Adrenal gland (tissue), 5 donors: ENCODE measurements around the gene LACRT.

ENCODE experiments used
- POLR2A ChIP-seq, 2 donors: fragments of 450-650 bp; IDR thresholded peaks; one replicate each; pipeline ENCODE4 v1.6.1; 2017; ENCODE audit warnings: antibody characterized with exemption in 2 of 2, mild to moderate bottlenecking in 2 of 2, moderate library complexity in 1 of 2
- TF ChIP-seq, protein P1 (sequence below), 6 experiments: fragments of 450-650 bp in 4 of 6; fragments of 200-600 bp in 2 of 6; sonication (generic) in 1 of 6; IDR thresholded peaks; 1 replicate in 5 of 6; 2 replicates in 1 of 6; pipeline versions ENCODE4 v1.5.1 to v1.8.0; 2016 to 2021; ENCODE audit warnings: antibody characterized with exemption in 6 of 6, mild to moderate bottlenecking in 2 of 6, moderate library complexity in 1 of 6
- donor health status: DM: no; HTN: no; CAD: no.

DNA sequence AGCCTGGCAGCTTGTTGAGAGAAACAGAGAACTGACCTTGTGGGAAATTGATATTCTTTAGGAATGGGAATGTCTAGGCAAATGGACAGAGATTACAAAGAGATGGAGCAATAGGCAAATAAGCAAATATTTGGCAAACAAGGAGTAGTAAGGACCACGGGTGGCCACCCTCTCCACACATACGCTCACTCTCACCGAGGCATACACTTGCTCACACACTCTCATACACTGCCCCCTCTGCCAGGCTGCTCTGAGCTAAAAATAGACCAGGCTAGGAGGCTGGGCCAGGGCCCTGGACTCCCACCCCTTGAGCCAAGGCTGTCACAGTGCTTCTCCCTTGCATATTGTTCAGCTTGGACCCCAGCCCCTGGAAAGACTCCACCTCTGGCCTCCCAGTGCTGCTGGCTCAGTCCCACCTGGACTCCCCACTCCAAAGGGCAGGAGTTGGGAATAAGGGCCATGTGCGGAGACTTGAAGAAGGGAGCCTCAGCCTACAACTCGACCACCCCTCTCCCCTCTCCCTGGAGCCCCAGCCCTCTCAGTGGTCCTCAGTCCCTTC, 47.3 kb downstream of the LACRT start:
- TF ChIP-seq, protein P1, sequence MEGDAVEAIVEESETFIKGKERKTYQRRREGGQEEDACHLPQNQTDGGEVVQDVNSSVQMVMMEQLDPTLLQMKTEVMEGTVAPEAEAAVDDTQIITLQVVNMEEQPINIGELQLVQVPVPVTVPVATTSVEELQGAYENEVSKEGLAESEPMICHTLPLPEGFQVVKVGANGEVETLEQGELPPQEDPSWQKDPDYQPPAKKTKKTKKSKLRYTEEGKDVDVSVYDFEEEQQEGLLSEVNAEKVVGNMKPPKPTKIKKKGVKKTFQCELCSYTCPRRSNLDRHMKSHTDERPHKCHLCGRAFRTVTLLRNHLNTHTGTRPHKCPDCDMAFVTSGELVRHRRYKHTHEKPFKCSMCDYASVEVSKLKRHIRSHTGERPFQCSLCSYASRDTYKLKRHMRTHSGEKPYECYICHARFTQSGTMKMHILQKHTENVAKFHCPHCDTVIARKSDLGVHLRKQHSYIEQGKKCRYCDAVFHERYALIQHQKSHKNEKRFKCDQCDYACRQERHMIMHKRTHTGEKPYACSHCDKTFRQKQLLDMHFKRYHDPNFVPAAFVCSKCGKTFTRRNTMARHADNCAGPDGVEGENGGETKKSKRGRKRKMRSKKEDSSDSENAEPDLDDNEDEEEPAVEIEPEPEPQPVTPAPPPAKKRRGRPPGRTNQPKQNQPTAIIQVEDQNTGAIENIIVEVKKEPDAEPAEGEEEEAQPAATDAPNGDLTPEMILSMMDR (IDR thresholded peaks at IDR 0.05): no peak
- no peak for TF ChIP-seq POLR2A (IDR thresholded peaks at IDR 0.05)
